ENCODE data around the gene PLA2G4C.

DNA sequence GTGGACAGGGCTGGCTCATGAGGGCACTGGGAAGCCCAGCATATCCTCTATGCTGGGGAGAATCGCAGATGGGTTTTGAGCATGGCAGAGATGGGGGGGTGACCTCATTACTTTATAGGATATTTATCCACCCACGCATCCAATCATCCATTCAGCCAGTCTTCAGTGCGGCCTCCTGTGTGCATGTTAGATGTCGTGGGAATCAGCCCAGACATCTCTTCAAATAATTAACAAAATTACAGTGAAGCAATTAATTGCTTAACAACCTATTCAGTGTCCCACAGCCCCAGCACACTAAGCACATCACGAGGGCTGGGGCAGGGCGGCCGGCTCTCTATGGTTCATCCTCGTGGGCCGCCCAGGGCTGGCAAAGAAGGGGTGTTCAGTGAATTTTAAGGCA lies 38.0 kb upstream of the PLA2G4C start:
- TF ChIP-seq, protein P1, sequence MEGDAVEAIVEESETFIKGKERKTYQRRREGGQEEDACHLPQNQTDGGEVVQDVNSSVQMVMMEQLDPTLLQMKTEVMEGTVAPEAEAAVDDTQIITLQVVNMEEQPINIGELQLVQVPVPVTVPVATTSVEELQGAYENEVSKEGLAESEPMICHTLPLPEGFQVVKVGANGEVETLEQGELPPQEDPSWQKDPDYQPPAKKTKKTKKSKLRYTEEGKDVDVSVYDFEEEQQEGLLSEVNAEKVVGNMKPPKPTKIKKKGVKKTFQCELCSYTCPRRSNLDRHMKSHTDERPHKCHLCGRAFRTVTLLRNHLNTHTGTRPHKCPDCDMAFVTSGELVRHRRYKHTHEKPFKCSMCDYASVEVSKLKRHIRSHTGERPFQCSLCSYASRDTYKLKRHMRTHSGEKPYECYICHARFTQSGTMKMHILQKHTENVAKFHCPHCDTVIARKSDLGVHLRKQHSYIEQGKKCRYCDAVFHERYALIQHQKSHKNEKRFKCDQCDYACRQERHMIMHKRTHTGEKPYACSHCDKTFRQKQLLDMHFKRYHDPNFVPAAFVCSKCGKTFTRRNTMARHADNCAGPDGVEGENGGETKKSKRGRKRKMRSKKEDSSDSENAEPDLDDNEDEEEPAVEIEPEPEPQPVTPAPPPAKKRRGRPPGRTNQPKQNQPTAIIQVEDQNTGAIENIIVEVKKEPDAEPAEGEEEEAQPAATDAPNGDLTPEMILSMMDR (IDR thresholded peaks at IDR 0.05), result no peak
- no peak for TF ChIP-seq POLR2AphosphoS5 (IDR thresholded peaks at IDR 0.05)
- no peak for TF ChIP-seq EP300 (IDR thresholded peaks at IDR 0.05)
- no peak for TF ChIP-seq POLR2A (IDR thresholded peaks at IDR 0.05)
